ENCODE measurements around the gene NRXN3.

NRXN3 gene

DNA sequence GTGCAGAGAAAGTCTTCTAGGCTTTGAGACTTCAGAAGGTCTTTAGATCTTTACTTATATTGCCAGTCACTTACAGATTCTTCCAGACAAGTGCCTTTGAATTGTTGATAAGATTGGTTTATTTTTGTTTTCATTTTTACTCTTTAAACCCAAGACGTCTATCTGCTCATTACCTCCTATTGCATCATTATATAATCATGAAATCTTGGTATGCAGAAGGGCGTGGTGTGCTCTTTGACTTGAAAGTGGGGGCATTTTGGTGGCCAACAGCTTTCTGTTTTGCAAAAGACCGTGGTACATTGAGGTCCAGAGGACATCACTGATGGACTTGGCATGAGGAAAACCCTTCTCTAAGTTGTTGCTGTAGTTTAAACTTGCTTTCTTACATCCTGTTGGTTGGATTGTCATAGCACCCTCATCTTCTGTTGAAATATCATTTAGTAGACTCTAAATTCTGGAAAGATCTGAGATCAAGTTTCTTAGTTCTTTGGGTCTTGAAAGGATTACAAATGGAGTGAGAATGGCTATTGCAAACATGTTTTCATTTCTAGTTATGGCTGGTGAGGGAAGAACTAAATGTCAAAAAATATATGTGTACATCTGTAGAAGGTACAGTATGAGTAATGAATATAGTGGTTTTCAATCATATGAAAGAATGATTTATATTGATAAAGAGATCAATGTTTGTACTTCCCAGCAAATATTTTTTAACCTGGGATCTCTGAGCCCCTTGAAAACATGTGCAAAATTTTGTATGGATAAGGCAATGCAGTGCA lies 441.8 kb downstream of the NRXN3 start:
- TF ChIP-seq CTCF (IDR thresholded peaks at IDR 0.05): no peak
- Mint-ChIP-seq H3K36me3 (ENCODE audit: low read depth) (no peaks in the 10 kb centered on the region), H3K27me3 (ENCODE audit: low read depth, poor library complexity) (peaks cover 3% of the 10 kb centered on the region), H3K4me3 (no peak overlapping the region), H3K4me1 (no peaks in the 10 kb centered on the region), H3K9me3 (no peaks in the 10 kb centered on the region), H3K27ac (no peak overlapping the region)
- no peak for DNase-seq

GRCh38 chr14:78612666-78613065 lies 442.5 kb downstream of the NRXN3 start:
- no peaks in the 10 kb centered on the region for H3K4me1 Mint-ChIP-seq
- no peak for TF ChIP-seq CTCF (IDR thresholded peaks at IDR 0.05)
- no peaks in the 10 kb centered on the region for H3K9me3 Mint-ChIP-seq
- H3K36me3 Mint-ChIP-seq (ENCODE audit: low read depth): no peaks in the 10 kb centered on the region
- DNase-seq: no peak
- no peak overlapping the region for H3K27ac Mint-ChIP-seq
- no peaks in the 10 kb centered on the region for H3K27me3 Mint-ChIP-seq (ENCODE audit: low read depth, poor library complexity)
- no peak overlapping the region for H3K4me3 Mint-ChIP-seq

DNA sequence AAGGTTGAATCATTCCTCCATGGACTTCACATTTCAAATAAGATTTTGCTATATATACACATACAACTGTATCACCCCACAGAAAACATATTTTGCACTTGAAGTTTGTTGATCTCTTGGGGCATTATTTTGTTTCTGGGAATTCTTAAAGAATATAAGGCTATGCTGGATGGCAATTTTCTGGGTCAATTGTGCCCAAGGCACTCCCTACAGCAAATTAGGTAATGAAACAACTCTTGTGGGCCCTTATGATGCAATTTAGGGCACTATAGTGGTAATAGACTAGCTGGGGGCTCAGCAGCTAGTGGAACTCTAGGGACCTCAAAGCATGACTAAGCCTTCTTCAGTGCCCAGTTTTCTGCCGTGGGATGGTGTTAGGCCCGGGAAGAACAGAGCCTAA lies 444.4 kb downstream of the NRXN3 start:
- Mint-ChIP-seq H3K27me3 (ENCODE audit: low read depth, poor library complexity) (peaks cover 2% of the 10 kb centered on the region), H3K4me1 (no peaks in the 10 kb centered on the region), H3K4me3 (no peak overlapping the region), H3K9me3 (no peaks in the 10 kb centered on the region), H3K27ac (no peak overlapping the region), H3K36me3 (ENCODE audit: low read depth) (no peaks in the 10 kb centered on the region)
- no peak for DNase-seq
- TF ChIP-seq CTCF (IDR thresholded peaks at IDR 0.05): no peak

DNA sequence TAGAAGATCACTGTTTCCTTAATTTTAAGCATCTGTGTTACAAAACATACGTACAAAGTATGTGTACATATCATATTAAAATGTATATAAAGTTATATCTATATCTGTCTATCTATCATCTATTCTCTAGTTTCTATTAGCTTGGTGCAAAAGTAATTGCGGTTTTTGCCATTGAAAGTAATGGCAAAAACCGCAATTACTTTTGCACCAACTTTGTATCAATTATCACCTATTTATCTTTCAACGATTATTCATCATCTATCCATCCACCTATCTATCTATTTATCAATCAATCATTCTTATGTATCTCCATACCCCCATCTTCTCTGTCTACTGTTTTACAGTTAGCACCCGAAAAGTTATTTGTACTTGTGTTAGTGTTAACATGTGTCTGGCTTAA lies 447.6 kb downstream of the NRXN3 start:
- H3K9me3 Mint-ChIP-seq: no peaks in the 10 kb centered on the region
- H3K4me1 Mint-ChIP-seq: no peaks in the 10 kb centered on the region
- DNase-seq: no peak
- no peak overlapping the region for H3K4me3 Mint-ChIP-seq
- no peak for TF ChIP-seq CTCF (IDR thresholded peaks at IDR 0.05)
- no peak overlapping the region for H3K27ac Mint-ChIP-seq
- peaks cover 6% of the 10 kb centered on the region for H3K27me3 Mint-ChIP-seq (ENCODE audit: low read depth, poor library complexity)
- H3K36me3 Mint-ChIP-seq (ENCODE audit: low read depth): no peaks in the 10 kb centered on the region

DNA sequence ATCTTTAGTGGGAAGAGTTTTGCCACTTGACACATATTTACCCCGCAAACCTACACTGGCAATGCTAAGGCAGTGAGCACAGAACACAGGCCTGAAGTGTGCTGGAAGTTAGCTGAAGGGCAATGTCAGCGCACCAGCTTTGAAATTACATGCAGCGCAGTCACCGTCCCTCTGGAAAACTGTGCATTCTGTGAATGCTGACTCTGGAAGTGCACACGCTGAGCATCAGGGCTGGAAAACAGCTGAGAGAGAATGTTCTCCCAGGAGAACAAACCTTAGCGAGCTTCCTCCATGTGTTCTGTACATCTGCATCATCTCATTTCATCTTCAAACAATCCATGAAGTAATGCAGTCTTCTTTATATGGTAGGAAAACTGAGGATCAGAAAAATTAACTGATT lies 448.2 kb downstream of the NRXN3 start:
- no peak for DNase-seq
- peaks cover 6% of the 10 kb centered on the region for H3K27me3 Mint-ChIP-seq (ENCODE audit: low read depth, poor library complexity)
- H3K4me1 Mint-ChIP-seq: no peaks in the 10 kb centered on the region
- no peaks in the 10 kb centered on the region for H3K9me3 Mint-ChIP-seq
- no peaks in the 10 kb centered on the region for H3K36me3 Mint-ChIP-seq (ENCODE audit: low read depth)
- H3K4me3 Mint-ChIP-seq: no peak overlapping the region
- TF ChIP-seq CTCF (IDR thresholded peaks at IDR 0.05): no peak
- no peak overlapping the region for H3K27ac Mint-ChIP-seq

DNA sequence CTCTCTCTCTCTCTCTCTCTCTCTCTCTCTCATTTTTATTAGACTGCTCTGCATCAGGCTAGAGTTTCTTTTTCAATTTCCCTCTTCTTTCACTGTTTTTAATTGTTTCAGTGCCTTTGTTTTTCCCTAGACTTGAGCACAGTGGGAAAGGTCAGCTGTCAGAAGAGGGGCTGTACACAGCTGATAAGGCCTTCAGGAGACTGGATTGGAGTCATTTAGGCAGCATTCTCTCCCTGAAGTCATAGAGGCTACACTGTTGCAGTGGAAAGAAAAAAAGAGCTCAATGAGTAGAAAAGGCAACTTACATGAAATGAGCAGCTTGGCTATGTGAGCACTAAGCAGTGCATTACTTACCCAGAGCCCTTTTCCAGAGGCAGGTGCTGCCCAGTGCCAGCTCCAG lies 456.9 kb downstream of the NRXN3 start:
- DNase-seq: no peak
- TF ChIP-seq CTCF (IDR thresholded peaks at IDR 0.05): no peak
- Mint-ChIP-seq H3K36me3 (ENCODE audit: low read depth) (no peaks in the 10 kb centered on the region), H3K4me1 (peaks cover 5% of the 10 kb centered on the region), H3K9me3 (no peaks in the 10 kb centered on the region), H3K4me3 (no peak overlapping the region), H3K27me3 (ENCODE audit: low read depth, poor library complexity) (peaks cover 9% of the 10 kb centered on the region), H3K27ac (no peak overlapping the region)

All from nephron progenitor cell (in vitro differentiated cells).